PFSK-1 (cell line): ENCODE measurements around the gene NLRP8.

ENCODE experiments used
- FOXP2 ChIP-seq: optimal IDR thresholded peaks from 2 replicates; pipeline ENCODE3; 2011; ENCODE audit warnings: borderline replicate concordance, control low read depth, inconsistent platforms; ENCODE audit not compliant: insufficient read depth; ENCODE audit errors: extremely low read length, extremely low read depth
- POLR2AphosphoS5 ChIP-seq: IDR thresholded peaks from 2 replicates; pipeline ENCODE4 v1.6.1; 2012; ENCODE audit warnings: low read depth, mild to moderate bottlenecking, control low read depth, low read length, moderate library complexity
- SIN3A ChIP-seq: IDR thresholded peaks from 2 replicates; pipeline ENCODE4 v1.6.1; 2012; ENCODE audit warnings: mild to moderate bottlenecking, low read length, moderate library complexity, borderline replicate concordance; ENCODE audit not compliant: insufficient read depth
- TAF1 ChIP-seq: IDR thresholded peaks from 2 replicates; pipeline ENCODE4 v1.6.1; 2012; ENCODE audit warnings: low read length, control low read depth, borderline replicate concordance; ENCODE audit not compliant: insufficient read depth
- TF ChIP-seq, protein P1 (sequence below), 2 experiments: IDR thresholded peaks; 2 replicates each; pipeline versions ENCODE4 v1.6.1 to v1.8.0; 2011 to 2012; ENCODE audit warnings: low read depth in 2 of 2, low read length in 2 of 2, control low read depth in 1 of 2, inconsistent platforms in 1 of 2, mild to moderate bottlenecking in 1 of 2, moderate library complexity in 1 of 2; ENCODE audit not compliant: insufficient read depth in 1 of 2

The NLRP8 gene

DNA sequence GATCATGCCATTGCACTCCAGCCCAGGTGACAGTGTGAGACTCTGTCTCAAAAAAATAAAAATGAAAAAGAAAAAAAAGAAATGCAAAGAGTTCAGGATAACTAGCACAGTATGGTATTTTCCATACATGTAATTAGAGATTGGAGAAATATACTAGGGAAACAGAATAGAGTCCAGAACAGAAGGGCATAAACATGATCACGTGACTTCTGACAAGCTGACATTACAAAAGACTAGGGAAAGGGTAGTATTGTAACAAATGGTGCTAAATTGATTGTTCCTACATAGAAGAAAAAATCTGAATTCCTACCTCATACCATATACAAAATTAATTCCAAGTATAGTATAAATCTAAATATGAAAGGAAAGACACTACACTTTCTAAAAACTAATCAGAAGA is 37.6 kb downstream of the NLRP8 start:
- no peak for TF ChIP-seq POLR2AphosphoS5
- TF ChIP-seq FOXP2, result no peak
- TF ChIP-seq SIN3A, result no peak
- no peak for TF ChIP-seq TAF1
- TF ChIP-seq, protein P1, sequence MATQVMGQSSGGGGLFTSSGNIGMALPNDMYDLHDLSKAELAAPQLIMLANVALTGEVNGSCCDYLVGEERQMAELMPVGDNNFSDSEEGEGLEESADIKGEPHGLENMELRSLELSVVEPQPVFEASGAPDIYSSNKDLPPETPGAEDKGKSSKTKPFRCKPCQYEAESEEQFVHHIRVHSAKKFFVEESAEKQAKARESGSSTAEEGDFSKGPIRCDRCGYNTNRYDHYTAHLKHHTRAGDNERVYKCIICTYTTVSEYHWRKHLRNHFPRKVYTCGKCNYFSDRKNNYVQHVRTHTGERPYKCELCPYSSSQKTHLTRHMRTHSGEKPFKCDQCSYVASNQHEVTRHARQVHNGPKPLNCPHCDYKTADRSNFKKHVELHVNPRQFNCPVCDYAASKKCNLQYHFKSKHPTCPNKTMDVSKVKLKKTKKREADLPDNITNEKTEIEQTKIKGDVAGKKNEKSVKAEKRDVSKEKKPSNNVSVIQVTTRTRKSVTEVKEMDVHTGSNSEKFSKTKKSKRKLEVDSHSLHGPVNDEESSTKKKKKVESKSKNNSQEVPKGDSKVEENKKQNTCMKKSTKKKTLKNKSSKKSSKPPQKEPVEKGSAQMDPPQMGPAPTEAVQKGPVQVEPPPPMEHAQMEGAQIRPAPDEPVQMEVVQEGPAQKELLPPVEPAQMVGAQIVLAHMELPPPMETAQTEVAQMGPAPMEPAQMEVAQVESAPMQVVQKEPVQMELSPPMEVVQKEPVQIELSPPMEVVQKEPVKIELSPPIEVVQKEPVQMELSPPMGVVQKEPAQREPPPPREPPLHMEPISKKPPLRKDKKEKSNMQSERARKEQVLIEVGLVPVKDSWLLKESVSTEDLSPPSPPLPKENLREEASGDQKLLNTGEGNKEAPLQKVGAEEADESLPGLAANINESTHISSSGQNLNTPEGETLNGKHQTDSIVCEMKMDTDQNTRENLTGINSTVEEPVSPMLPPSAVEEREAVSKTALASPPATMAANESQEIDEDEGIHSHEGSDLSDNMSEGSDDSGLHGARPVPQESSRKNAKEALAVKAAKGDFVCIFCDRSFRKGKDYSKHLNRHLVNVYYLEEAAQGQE (IDR thresholded peaks at IDR 0.05; ENCODE audit: insufficient read depth in 1 of 2, low read depth in 2 of 2, low read length in 2 of 2), result no peak

DNA sequence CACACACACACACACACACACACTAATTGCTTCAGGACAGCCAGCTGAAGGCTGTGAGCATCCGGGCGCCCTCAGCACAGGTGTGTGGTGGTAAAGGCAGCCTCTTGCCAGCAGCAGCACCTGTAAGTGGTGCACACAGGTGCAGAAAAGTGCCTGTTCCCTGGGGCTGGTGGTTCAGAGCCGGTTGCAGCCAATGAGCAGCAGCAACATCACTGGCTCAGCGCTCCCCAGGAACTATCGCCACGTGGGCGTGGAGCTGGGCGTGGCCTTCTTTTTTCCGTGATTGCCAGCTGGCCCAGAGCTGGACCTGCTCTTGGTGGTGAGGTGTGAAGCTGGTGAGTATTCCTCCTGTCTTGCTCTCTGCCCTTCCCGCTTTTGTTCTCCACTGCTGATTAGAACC is 38.9 kb downstream of the NLRP8 start, which contains the start of gene NLRP5:
TSS of gene NLRP5 (plus strand) at position 289 of the 400 bp plus-strand sequence.
- TF ChIP-seq SIN3A (no peak), FOXP2 (no peak), POLR2AphosphoS5 (no peak), TAF1 (no peak)
- TF ChIP-seq, protein P1 (IDR thresholded peaks at IDR 0.05; ENCODE audit: insufficient read depth in 1 of 2, low read depth in 2 of 2, low read length in 2 of 2), result no peak

DNA sequence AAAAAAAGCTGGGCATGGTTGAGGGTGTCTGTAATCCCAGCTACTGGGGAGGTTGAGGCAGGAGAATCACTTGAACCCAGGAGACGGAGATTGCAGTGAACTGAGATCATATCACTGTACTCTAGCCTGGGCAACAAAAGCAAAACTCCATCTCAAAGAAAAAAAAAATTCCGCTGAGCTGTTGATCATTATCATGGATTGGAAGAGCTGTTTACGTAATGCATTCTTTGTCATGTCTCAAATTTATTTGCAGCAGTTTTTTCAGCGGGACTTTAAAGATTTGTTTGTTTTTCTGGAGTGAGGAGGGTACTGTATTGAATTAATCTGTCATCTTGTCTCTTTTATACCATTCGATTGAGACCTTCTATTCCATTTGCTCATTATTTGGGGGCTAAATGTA is 43.2 kb downstream of the NLRP8 start:
- TF ChIP-seq TAF1 (no peak), POLR2AphosphoS5 (no peak), FOXP2 (no peak), SIN3A (no peak)
- TF ChIP-seq, protein P1 (IDR thresholded peaks at IDR 0.05; ENCODE audit: insufficient read depth in 1 of 2, low read depth in 2 of 2, low read length in 2 of 2), result no peak

DNA sequence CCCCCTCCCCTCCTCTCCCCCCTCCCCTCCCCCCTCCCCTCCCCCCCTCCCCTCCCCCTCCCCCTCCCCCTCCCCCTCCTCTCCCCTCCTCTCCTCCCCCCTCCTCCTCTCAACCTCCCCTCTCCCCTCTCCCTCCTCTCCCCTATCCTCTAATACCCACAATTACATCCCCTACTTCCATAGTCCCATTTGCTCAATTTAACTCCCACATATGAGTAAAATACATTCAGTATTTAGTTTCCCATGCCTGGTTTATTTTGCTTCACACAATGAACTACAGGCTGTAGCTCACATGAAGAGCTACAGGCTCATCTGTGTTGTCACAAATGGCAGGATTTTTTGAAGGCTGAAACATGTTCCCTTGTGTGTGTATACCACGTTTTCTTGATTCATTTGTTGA is 45.9 kb downstream of the NLRP8 start:
- TF ChIP-seq SIN3A (no peak), TAF1 (no peak), FOXP2 (no peak), POLR2AphosphoS5 (no peak)
- TF ChIP-seq, protein P1 (IDR thresholded peaks at IDR 0.05; ENCODE audit: insufficient read depth in 1 of 2, low read depth in 2 of 2, low read length in 2 of 2), result no peak

DNA sequence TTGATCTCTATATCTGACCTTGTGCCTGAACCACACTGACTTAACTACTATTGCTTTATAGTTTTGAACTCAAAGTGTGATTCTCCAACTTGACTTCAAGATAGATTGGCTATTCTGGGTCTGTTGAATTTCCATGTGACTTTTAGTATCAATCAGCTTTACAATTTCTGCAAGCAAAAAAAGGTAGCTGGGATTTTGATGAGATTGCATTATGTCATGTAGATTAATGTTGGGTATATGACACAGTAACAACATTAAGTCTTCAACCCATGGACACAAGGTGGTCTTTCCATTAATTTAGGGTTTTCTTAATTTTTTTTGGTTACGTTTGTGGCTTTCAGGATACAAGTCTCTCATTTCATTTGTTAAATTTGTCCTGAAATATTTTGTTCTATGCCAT is 67.1 kb downstream of the NLRP8 start:
- TF ChIP-seq, protein P1 (IDR thresholded peaks at IDR 0.05; ENCODE audit: insufficient read depth in 1 of 2, low read depth in 2 of 2, low read length in 2 of 2), result no peak
- no peak for TF ChIP-seq FOXP2
- TF ChIP-seq TAF1, result no peak
- no peak for TF ChIP-seq POLR2AphosphoS5
- no peak for TF ChIP-seq SIN3A
